ENCODE measurements around the gene KRT13. TPM values are rescaled to one million over a fixed set of nuclear protein-coding genes. Genes with fewer than 3 reads are reported as not detected.
A peak's percentile ranks its signal among the peaks of the same experiment; 100 is the strongest.

The KRT13 gene
- total RNA-seq, 1 donor from 2014 or later = 1.9 TPM

DNA sequence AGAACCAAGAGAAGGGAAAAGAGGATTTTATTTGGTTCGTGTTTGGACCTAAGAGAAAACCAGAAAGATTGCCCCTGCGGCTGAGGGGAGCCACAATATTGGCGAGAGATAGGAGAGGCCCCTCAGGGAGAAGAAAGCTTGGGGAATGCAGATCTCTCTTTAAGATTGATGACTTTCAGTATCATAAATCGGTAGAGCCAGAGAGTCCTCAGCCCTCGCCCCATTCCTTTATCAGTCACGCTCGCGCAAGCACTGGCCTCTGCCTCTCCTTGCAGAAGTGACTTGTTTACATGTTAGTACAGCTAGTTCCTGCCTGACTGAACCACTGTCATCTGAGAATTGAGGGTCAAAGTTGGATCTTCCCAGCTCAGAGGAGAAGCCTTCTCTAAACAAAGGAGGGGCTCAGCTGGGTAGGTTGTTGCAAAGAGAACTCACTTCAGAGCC, 44.2 kb upstream of the KRT13 start:
- Histone ChIP-seq H3K4me3 (no peak overlapping the region), H3K9me3 (no peaks in the 10 kb centered on the region), H3K4me1 (peaks cover 11 to 15% of the 10 kb centered on the region in 2 donors), H3K27me3 (no peaks in the 10 kb centered on the region), H3K36me3 (no peaks in the 10 kb centered on the region), H3K27ac (no peak overlapping the region)
- intact Hi-C loops (cut with DNase I) = loop anchor here (1.0 to 5.0 kb wide), 3 partner anchors 99 to 747 kb away; no protein-coding TSS in a partner anchor
- no peak for DNase-seq (ENCODE audit: low spot score in 2 of 2)
- TF ChIP-seq, protein P1, sequence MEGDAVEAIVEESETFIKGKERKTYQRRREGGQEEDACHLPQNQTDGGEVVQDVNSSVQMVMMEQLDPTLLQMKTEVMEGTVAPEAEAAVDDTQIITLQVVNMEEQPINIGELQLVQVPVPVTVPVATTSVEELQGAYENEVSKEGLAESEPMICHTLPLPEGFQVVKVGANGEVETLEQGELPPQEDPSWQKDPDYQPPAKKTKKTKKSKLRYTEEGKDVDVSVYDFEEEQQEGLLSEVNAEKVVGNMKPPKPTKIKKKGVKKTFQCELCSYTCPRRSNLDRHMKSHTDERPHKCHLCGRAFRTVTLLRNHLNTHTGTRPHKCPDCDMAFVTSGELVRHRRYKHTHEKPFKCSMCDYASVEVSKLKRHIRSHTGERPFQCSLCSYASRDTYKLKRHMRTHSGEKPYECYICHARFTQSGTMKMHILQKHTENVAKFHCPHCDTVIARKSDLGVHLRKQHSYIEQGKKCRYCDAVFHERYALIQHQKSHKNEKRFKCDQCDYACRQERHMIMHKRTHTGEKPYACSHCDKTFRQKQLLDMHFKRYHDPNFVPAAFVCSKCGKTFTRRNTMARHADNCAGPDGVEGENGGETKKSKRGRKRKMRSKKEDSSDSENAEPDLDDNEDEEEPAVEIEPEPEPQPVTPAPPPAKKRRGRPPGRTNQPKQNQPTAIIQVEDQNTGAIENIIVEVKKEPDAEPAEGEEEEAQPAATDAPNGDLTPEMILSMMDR (IDR thresholded peaks at IDR 0.05) = no peak

DNA sequence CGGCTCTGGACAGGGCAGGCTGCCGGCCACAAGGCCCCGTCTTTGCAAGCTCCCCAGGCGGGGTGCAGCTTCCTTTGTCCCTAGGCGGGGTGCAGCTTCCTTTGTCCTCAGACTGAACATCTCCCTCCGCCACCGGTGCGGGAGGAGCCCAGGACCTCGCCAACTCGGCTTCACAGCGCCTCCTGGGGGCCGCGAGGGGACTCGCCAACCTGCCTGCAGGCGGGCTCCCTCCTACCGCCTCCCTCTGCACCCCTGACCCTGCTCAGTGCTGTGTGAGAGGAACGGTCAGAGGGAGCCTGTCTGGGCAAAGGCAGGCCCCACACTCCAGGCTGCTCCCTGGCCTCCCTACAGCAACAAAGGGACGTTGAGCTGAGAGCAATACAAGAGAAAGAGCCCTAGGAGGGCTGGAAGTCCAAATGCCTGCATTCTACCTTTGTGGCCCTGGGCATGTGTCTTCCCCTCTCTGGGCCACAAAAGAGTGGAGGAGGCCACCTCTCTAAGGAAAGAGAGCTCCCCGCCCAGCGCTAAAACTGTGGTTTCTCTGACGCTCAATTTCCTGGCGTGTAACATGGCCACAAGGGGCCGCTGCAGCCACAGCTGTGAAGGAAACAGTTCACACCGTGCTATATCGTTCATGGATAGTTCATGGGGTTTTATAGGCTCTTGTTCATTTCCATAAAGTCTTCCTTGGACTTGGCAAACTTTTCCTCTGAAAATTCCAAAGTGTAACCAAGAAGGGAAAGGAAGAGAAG, 43.6 kb upstream of the KRT13 start:
- Histone ChIP-seq H3K36me3 (no peaks in the 10 kb centered on the region), H3K4me3 (peak overlapping the region; percentile 24 to 50), H3K27ac (peak overlapping the region; percentile 65 to 81), H3K4me1 (peaks cover 11 to 15% of the 10 kb centered on the region in 2 donors), H3K9me3 (no peaks in the 10 kb centered on the region), H3K27me3 (no peaks in the 10 kb centered on the region)
- TF ChIP-seq, protein P1 (IDR thresholded peaks at IDR 0.05) = peak; percentile 76 to 81 (median 80)
- DNase-seq (ENCODE audit: low spot score in 2 of 2) = peak; percentile 27 to 91
- intact Hi-C loops (cut with DNase I) = loop anchor here (1.0 to 5.0 kb wide), 3 partner anchors 99 to 747 kb away; no protein-coding TSS in a partner anchor

DNA sequence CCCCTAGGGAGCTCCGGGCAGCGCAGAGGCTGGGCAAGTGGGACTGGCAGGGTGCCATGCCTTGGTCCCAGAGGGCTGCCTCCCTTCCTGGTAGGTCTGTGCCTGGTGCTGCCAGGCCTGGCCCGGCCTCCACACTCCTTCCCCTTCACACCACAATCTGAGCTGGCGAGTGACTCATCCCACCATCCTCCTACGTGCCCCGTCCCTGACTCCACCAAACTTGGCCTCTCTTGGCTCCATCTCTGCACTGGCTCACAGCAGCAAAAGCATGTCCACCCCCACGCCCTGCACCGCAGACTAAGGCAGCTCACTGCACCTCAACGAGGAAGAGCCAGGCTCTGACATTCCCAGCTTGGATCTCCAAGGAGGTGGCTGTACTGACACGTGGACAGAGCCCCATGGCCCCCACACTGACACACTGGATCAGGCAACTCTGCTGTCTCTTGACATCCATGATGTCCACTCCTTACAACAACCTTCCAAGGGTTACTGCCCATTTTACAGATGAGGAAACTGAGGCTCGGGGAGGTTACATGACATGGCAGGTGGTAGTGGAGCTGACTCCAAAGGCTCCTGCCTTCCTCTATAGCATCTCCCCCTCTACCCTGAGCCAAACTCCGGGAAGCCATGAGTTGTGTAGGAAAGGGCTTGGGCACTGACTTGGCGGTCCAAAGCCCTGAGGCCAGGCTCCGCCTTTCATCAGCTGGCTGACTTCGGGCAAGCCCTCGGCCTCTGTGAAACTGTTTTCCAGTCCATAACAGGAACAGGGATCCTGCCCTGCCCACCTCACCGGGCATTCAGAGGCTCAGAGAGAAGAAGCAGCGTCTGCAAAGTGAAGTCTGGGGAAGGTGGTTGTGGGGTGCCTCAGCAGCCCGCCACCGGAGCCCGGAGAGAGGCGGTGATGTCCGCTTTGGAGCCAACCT, 42.8 kb upstream of the KRT13 start:
- TF ChIP-seq, protein P1 (IDR thresholded peaks at IDR 0.05) = no peak
- no peaks in the 10 kb centered on the region for H3K27me3 ChIP-seq
- peak overlapping the region; percentile 65 to 81 for H3K27ac ChIP-seq
- DNase-seq (ENCODE audit: low spot score in 2 of 2) = peak; percentile 68 to 92
- peak overlapping the region; percentile 24 to 50 for H3K4me3 ChIP-seq
- no peaks in the 10 kb centered on the region for H3K9me3 ChIP-seq
- H3K36me3 ChIP-seq = no peaks in the 10 kb centered on the region
- intact Hi-C loops (cut with DNase I) = loop anchor here (1.0 to 5.0 kb wide), 2 partner anchors 639 to 746 kb away; no protein-coding TSS in a partner anchor
- peaks cover 11 to 15% of the 10 kb centered on the region in 2 donors for H3K4me1 ChIP-seq

GRCh38 chr17:41547378-41547841, 42.0 kb upstream of the KRT13 start:
- intact Hi-C loops (cut with DNase I) = loop anchor here (1.0 to 5.0 kb wide), 2 partner anchors 638 to 745 kb away; no protein-coding TSS in a partner anchor
- peaks cover 11 to 15% of the 10 kb centered on the region in 2 donors for H3K4me1 ChIP-seq
- no peaks in the 10 kb centered on the region for H3K36me3 ChIP-seq
- H3K27ac ChIP-seq = peak overlapping the region; percentile 65 to 81
- no peaks in the 10 kb centered on the region for H3K27me3 ChIP-seq
- no peak for DNase-seq (ENCODE audit: low spot score in 2 of 2)
- TF ChIP-seq, protein P1 (IDR thresholded peaks at IDR 0.05) = no peak
- no peaks in the 10 kb centered on the region for H3K9me3 ChIP-seq
- no peak overlapping the region for H3K4me3 ChIP-seq

DNA sequence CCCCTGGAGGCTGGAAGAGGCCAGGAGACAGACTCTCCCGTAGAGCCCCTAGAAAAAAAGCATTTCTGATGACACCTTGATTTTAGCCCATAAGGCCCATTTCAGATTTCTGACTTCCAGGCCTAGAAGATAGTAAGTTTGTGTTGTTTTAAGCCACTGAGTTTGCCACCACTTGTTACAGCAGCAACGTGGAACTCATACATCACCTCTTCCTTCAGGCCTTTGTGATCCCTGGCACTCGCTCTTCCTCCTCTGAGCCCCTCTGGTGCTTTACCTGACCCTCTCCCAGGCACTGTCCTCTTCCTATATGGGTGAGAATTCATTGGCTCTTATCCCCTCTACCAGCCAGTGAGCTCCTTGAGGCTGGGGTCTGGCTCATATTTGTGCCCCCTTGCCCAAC, 41.4 kb upstream of the KRT13 start:
- intact Hi-C loops (cut with DNase I) = loop anchor here (1.0 to 5.0 kb wide), 2 partner anchors 638 to 745 kb away; no protein-coding TSS in a partner anchor
- H3K27ac ChIP-seq = peak overlapping the region; percentile 65 to 81
- no peak for DNase-seq (ENCODE audit: low spot score in 2 of 2)

More for the DNA sequence above, 41.4 kb upstream of the KRT13 start:
- H3K4me1 ChIP-seq = peaks cover 11 to 15% of the 10 kb centered on the region in 2 donors
- no peaks in the 10 kb centered on the region for H3K27me3 ChIP-seq
- TF ChIP-seq, protein P1 (IDR thresholded peaks at IDR 0.05) = no peak
- H3K4me3 ChIP-seq = no peak overlapping the region
- H3K9me3 ChIP-seq = no peaks in the 10 kb centered on the region
- no peaks in the 10 kb centered on the region for H3K36me3 ChIP-seq
